GM12865 (cell line): ENCODE data around the gene TUT1.

Experiments used
- DNase-seq: peaks from one replicate; pipeline ENCODE4 v3.0.0; 2010; ENCODE audit warnings: low read depth
- H3K4me3 ChIP-seq: 2 replicates; pipeline ENCODE4 v1.5.1; 2011; ENCODE audit warnings: mild to moderate bottlenecking, low read depth, low read length, control low read depth
- TF ChIP-seq, protein P1 (sequence below): IDR thresholded peaks from 2 replicates; pipeline ENCODE4 v1.5.1; 2011; ENCODE audit warnings: low read length, control low read depth, low read depth, inconsistent platforms; ENCODE audit not compliant: insufficient read depth; ENCODE audit errors: missing control alignments

The TUT1 gene

GRCh38 chr11:62542111-62542745, 49.1 kb downstream of the TUT1 start:
- peak overlapping the region; percentile 47 for H3K4me3 ChIP-seq
- DNase-seq, result no peak
- TF ChIP-seq, protein P1, sequence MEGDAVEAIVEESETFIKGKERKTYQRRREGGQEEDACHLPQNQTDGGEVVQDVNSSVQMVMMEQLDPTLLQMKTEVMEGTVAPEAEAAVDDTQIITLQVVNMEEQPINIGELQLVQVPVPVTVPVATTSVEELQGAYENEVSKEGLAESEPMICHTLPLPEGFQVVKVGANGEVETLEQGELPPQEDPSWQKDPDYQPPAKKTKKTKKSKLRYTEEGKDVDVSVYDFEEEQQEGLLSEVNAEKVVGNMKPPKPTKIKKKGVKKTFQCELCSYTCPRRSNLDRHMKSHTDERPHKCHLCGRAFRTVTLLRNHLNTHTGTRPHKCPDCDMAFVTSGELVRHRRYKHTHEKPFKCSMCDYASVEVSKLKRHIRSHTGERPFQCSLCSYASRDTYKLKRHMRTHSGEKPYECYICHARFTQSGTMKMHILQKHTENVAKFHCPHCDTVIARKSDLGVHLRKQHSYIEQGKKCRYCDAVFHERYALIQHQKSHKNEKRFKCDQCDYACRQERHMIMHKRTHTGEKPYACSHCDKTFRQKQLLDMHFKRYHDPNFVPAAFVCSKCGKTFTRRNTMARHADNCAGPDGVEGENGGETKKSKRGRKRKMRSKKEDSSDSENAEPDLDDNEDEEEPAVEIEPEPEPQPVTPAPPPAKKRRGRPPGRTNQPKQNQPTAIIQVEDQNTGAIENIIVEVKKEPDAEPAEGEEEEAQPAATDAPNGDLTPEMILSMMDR, result no peak

- peak; percentile 87 for DNase-seq
- peak overlapping the region; percentile 47 for H3K4me3 ChIP-seq
- TF ChIP-seq, protein P1, result no peak
Measured at GRCh38 chr11:62540804-62541701, 50.3 kb downstream of the TUT1 start.

DNA sequence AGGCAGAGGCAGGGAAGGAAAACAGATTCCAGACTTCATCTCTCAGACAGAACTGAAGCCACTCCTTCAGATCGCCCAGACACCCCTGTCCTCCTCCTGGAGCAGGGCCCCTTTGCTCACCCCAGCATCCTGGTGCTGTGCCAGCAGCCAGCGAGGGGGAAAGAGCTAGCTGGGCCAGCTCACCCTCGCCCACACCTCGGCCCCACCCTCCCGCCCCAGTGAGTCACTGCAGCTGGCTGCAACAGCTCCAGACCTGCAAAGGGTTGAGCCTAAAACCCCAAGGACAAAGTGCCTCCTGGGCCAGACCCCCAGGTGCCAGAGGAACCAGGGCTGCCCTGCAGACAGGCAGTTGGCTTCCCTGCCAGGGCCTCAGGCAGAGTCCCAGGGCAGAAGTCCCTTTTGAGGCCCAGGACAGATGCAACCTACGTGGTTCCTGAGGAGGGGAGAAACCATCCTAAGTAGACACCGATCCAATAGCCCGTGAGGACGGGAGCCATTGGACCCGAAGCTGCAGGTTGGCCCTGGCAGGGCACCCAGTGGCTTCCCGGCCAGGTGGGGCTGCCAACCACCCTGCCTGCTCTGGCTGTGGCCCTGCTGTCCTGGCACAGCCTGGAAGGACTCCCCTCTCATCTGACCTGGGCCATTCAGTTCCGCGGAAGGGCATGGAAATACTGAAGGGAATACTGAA, 51.9 kb downstream of the TUT1 start:
- TF ChIP-seq, protein P1, result no peak
- no peak overlapping the region for H3K4me3 ChIP-seq
- no peak for DNase-seq

GRCh38 chr11:62538470-62539237, 52.7 kb downstream of the TUT1 start:
- H3K4me3 ChIP-seq, result no peak overlapping the region
- TF ChIP-seq, protein P1, result no peak
- DNase-seq, result no peak

GRCh38 chr11:62536301-62536957, 54.9 kb downstream of the TUT1 start:
- H3K4me3 ChIP-seq, result no peak overlapping the region

More at GRCh38 chr11:62536301-62536957, 54.9 kb downstream of the TUT1 start:
- TF ChIP-seq, protein P1, result no peak
- no peak for DNase-seq
